K562 (cell line): Measurements from ENCODE around the gene ORM1. TPM values are rescaled to one million over a fixed set of nuclear protein-coding genes. Genes with fewer than 3 reads are reported as not detected.

Experiments
- BRCA1 ChIP-seq, 2 experiments: fragments of 450-650 bp in 1 of 2; sonication (generic) in 1 of 2; formaldehyde crosslinking in 1 of 2; IDR thresholded peaks; 2 replicates each; pipeline versions ENCODE4 v1.5.0 to v1.6.1; 2017 to 2020; ENCODE audit warnings: mild to moderate bottlenecking in 1 of 2, missing genetic modification reagents in 1 of 2
- CBX1 ChIP-seq: sonication (generic); IDR thresholded peaks from 2 replicates; pipeline ENCODE4 v1.6.1; 2016; ENCODE audit warnings: antibody characterized with exemption, low read depth, mild to moderate bottlenecking
- CREM ChIP-seq: IDR thresholded peaks from 2 replicates; pipeline ENCODE4 v1.6.1; 2014; ENCODE audit warnings: antibody characterized with exemption, low read depth
- DIDO1 ChIP-seq: fragments of 450-650 bp; IDR thresholded peaks from 2 replicates; pipeline ENCODE4 v1.6.1; 2016; ENCODE audit warnings: low read depth, missing biosample characterization, missing genetic modification characterization
- DPF2 ChIP-seq: fragments of 450-650 bp; IDR thresholded peaks from 2 replicates; pipeline ENCODE4 v1.6.1; 2016
- HDAC1 ChIP-seq, 2 experiments: fragments of 450-650 bp; IDR thresholded peaks; 2 replicates each; pipeline ENCODE4 v1.6.1; 2016 to 2017; ENCODE audit warnings: inconsistent platforms in 1 of 2, mild to moderate bottlenecking in 1 of 2, moderate library complexity in 1 of 2
- MCM3 ChIP-seq: fragments of 450-650 bp; IDR thresholded peaks from 2 replicates; pipeline ENCODE4 v1.6.1; 2016
- MCM5 ChIP-seq: fragments of 450-650 bp; IDR thresholded peaks from 2 replicates; pipeline ENCODE4 v1.6.1; 2016; ENCODE audit warnings: low read depth
- NELFE ChIP-seq: IDR thresholded peaks from 2 replicates; pipeline ENCODE4 v1.6.1; 2011; ENCODE audit warnings: mild to moderate bottlenecking; ENCODE audit not compliant: insufficient read depth, insufficient read length
- POLR2A ChIP-seq: fragments of 450-650 bp; conservative IDR thresholded peaks from 2 replicates; pipeline ENCODE4 v1.6.1; 2016
- PRDM10 ChIP-seq: fragments of 450-650 bp; IDR thresholded peaks from 2 replicates; pipeline ENCODE4 v1.6.1; 2018; ENCODE audit not compliant: partially characterized antibody
- PURB ChIP-seq: sonication (generic); formaldehyde crosslinking; IDR thresholded peaks from 2 replicates; pipeline ENCODE4 v1.9.0; 2021; ENCODE audit warnings: low read depth, mild to moderate bottlenecking, missing genetic modification reagents
- RAD21 ChIP-seq, 2 experiments: fragments of 250-450 bp in 1 of 2; fragments of 450-650 bp in 1 of 2; sonication (Bioruptor Pico) in 1 of 2; formaldehyde crosslinking in 1 of 2; IDR thresholded peaks in 1 of 2; conservative IDR thresholded peaks in 1 of 2; 2 replicates each; pipeline versions ENCODE4 v1.4.0 to v1.8.0; 2020 to 2022; ENCODE audit warnings: mild to moderate bottlenecking in 2 of 2, moderate library complexity in 1 of 2
- SMARCA4 ChIP-seq: fragments of 450-650 bp; IDR thresholded peaks from 2 replicates; pipeline ENCODE4 v1.6.1; 2016
- SMC3 ChIP-seq: conservative IDR thresholded peaks from 2 replicates; pipeline ENCODE4 v1.6.1; 2011; ENCODE audit warnings: low read depth, low read length, improper control_type of control experiment; ENCODE audit not compliant: insufficient read depth
- THRAP3 ChIP-seq: fragments of 450-650 bp; IDR thresholded peaks from 2 replicates; pipeline ENCODE4 v1.6.1; 2016; ENCODE audit warnings: mild to moderate bottlenecking, inconsistent platforms, borderline replicate concordance
- TOE1 ChIP-seq, 2 experiments: fragments of 450-650 bp in 1 of 2; sonication (generic) in 1 of 2; formaldehyde crosslinking in 1 of 2; IDR thresholded peaks; 2 replicates each; pipeline versions ENCODE4 v1.7.1 to v1.8.0; 2016 to 2022; ENCODE audit warnings: borderline replicate concordance in 2 of 2, mild to moderate bottlenecking in 2 of 2, antibody characterized with exemption in 1 of 2, inconsistent platforms in 1 of 2, low read depth in 1 of 2, missing genetic modification reagents in 1 of 2, moderate library complexity in 1 of 2
- ZBTB1 ChIP-seq: sonication (generic); formaldehyde crosslinking; IDR thresholded peaks from 2 replicates; pipeline ENCODE4 v1.8.1; 2023; ENCODE audit warnings: missing genetic modification reagents, low read depth, mild to moderate bottlenecking, borderline replicate concordance
- ZHX1 ChIP-seq: fragments of 150-350 bp; conservative IDR thresholded peaks from 2 replicates; pipeline ENCODE4 v1.6.1; 2014; ENCODE audit warnings: low read length
- ZNF280A ChIP-seq: fragments of 450-650 bp; IDR thresholded peaks from 2 replicates; pipeline ENCODE4 v1.6.1; 2018; ENCODE audit warnings: mild to moderate bottlenecking, low read depth; ENCODE audit not compliant: partially characterized antibody
- polyA plus RNA-seq, 8 experiments: library from polyadenylated mRNA; depleted of rRNA in 4 of 8; stranded (reverse) in 5 of 8; unstranded in 3 of 8; fragments of >200 nt; fragmentation: Nextera tagmentation in 2 of 8; fragmentation: Illumina TruSeq in 1 of 8; extraction: Ambion mirVana in 2 of 8; extraction: Trizol in 1 of 8; gene quantifications; 2 replicates each; pipeline versions ENCODE4 v1.2.1 to v1.2.3, GENCODE V29; 2011 to 2014; ENCODE audit warnings: inconsistent platforms in 1 of 8, missing spikeins in 1 of 8
- total RNA-seq, 7 experiments: library from RNA; depleted of rRNA in 6 of 7; stranded (reverse); fragments of >200 nt in 6 of 7; fragmentation: Illumina TruSeq in 2 of 7; extraction: Trizol in 2 of 7; gene quantifications; 2 replicates each; pipeline versions ENCODE4 v1.2.1 to v1.2.3, GENCODE V29; 2011 to 2021; ENCODE audit warnings: low replicate concordance in 1 of 7

ORM1 gene
- total and polyA plus RNA-seq, 9 of the 15 experiments (the other 6 are each of a cell fraction or from before 2014, with no cell fraction given): 2.9 TPM; not detected in 8

- no peak for TF ChIP-seq CBX1
- TF ChIP-seq HDAC1 (IDR thresholded peaks at IDR 0.05): no peak; a peak in 1 of 4 replicates
- TF ChIP-seq POLR2A: no peak
- TF ChIP-seq PURB (CRISPR knock-in tag): no peak
- no peak for TF ChIP-seq RAD21 (CRISPR knock-in tag; conservative IDR thresholded peaks at IDR 0.05 in 1 of 2, IDR thresholded peaks at IDR 0.05 in 1 of 2)
- no peak for TF ChIP-seq CREM
- TF ChIP-seq NELFE: no peak
- TF ChIP-seq SMARCA4: no peak
- TF ChIP-seq PRDM10: peak; percentile 64
- TF ChIP-seq BRCA1 (IDR thresholded peaks at IDR 0.05): no peak
- TF ChIP-seq BRCA1 (CRISPR knock-in tag; IDR thresholded peaks at IDR 0.05): no peak
- TF ChIP-seq MCM3: no peak
- TF ChIP-seq TOE1 (IDR thresholded peaks at IDR 0.05; ENCODE audit: borderline replicate concordance): no peak
- no peak for TF ChIP-seq TOE1 (CRISPR knock-in tag; IDR thresholded peaks at IDR 0.05; ENCODE audit: borderline replicate concordance, low read depth)
- TF ChIP-seq MCM5: no peak
- no peak for TF ChIP-seq DIDO1
- TF ChIP-seq ZBTB1 (CRISPR knock-in tag): no peak
- no peak for TF ChIP-seq ZNF280A
- TF ChIP-seq THRAP3: no peak
- TF ChIP-seq DPF2: peak; percentile 66
- no peak for TF ChIP-seq SMC3
- no peak for TF ChIP-seq ZHX1
These were observed 26.1 kb downstream of the ORM1 start (continued) for GRCh38 chr9:114348906-114349482.
